GM10248 (cell line): ENCODE data around the gene SPATA31C1.
"Not testable (repeated sequence)": the region's sequence is repeated elsewhere in the genome, so short reads cannot be mapped to it uniquely, and the experiment has no call there.

Experiments
- CTCF ChIA-PET: fragments of 300-600 bp; sonication (Branson Sonifier 250); formaldehyde crosslinking; extraction: SDS; loops from one replicate; lab custom pipeline; 2021; ENCODE audit warnings: antibody characterized with exemption; lab: Yijun Ruan, JAX
- POLR2A ChIA-PET: fragments of 350-650 bp; sonication (Branson Sonifier 250); formaldehyde crosslinking; extraction: SDS; loops from one replicate; lab custom pipeline; 2020; ENCODE audit warnings: antibody characterized with exemption; lab: Yijun Ruan, JAX
- DNase-seq: peaks from one replicate; pipeline ENCODE4 v3.0.0; 2012; ENCODE audit errors: extremely low spot score
- TF ChIP-seq, protein P1 (sequence below): IDR thresholded peaks from 2 replicates; pipeline ENCODE4 v1.5.1; 2012; ENCODE audit warnings: mild to moderate bottlenecking, low read depth; ENCODE audit errors: extremely low read depth, missing control alignments, control extremely low read depth

Gene SPATA31C1

DNA sequence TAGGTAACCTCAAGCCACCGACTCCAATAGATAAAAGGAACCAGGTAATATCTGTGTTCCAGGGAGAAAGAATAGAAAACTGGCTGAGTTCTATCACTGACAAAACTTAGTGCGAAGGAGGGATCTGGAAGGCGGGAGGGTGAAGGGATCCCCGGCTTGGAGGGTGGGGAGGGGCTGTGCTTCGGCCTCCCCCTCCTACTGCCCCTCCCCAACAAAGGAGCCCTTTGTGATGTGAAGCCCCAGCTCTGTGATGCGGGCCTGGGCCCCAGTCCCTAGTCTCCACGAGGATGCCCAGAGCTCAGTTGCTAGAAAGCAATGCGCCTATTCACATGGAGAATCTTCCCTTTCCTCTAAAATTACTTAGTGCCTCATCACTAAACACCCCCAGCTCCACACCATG is at the start of gene SPATA31C1:
Gene SPATA31C1, plus strand, starts transcription at position 301 of the 400 bp plus-strand sequence.
- DNase-seq, CTCF ChIA-PET, POLR2A ChIA-PET: not testable (repeated sequence)

GRCh38 chr9:87868175-87868574 is 49.6 kb upstream of the SPATA31C1 start:
- ChIA-PET CTCF (no interaction called here), POLR2A (no interaction called here)
- DNase-seq, result no peak
- TF ChIP-seq, protein P1, sequence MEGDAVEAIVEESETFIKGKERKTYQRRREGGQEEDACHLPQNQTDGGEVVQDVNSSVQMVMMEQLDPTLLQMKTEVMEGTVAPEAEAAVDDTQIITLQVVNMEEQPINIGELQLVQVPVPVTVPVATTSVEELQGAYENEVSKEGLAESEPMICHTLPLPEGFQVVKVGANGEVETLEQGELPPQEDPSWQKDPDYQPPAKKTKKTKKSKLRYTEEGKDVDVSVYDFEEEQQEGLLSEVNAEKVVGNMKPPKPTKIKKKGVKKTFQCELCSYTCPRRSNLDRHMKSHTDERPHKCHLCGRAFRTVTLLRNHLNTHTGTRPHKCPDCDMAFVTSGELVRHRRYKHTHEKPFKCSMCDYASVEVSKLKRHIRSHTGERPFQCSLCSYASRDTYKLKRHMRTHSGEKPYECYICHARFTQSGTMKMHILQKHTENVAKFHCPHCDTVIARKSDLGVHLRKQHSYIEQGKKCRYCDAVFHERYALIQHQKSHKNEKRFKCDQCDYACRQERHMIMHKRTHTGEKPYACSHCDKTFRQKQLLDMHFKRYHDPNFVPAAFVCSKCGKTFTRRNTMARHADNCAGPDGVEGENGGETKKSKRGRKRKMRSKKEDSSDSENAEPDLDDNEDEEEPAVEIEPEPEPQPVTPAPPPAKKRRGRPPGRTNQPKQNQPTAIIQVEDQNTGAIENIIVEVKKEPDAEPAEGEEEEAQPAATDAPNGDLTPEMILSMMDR, result no peak

DNA sequence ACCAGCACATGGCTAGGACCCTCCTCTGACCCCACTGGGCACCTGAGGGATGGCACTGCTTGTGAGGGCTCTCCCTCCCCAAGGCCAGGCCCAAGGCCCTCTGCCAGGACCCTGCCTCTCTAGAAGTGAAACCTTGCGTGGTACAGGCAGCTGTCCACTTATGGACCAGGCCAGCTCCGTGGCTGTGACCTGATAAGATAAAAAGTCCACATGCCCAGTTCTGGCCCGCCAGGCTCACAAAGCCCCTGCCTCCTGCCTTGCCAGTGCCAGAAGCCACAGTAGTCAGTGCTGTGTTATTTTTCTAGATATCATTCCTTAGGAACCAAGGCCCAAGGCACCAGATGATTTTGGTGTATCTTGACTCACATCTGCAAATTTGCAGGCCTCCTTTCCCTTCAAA is 49.1 kb upstream of the SPATA31C1 start:
- TF ChIP-seq, protein P1, result no peak
- DNase-seq, result no peak
- ChIA-PET CTCF (no interaction called here), POLR2A (no interaction called here)

DNA sequence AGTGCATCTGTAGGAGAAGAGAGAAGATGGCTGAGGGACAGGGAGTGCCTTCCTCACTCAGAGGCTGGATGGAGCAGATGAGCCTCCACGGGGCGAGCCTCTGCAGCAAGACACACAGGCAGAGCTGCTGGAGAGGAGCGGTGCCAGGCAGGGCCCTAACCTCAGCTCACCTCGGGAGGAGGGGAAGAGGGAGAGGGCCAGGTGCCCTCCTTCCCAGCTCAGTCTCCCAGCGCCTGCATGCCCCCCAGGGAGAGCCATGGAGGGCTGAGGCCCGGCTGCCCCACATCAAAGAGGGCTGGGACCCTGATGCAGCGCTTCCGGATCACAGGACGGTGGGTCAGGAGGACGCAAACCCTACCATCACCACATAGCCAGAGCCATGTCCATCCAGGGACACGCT is 48.7 kb upstream of the SPATA31C1 start:
- no peak for DNase-seq
- ChIA-PET CTCF (no interaction called here), POLR2A (no interaction called here)
- TF ChIP-seq, protein P1, result no peak

- ChIA-PET CTCF (interaction anchor here (1.1 kb wide), 2 partner anchors 11 to 197 kb away, joined by 3 read pairs; partner anchors contain the start of gene SPATA31E1), POLR2A (no interaction called here)
These were observed 46.2 kb upstream of the SPATA31C1 start for GRCh38 chr9:87871425-87872078.

GRCh38 chr9:87872079-87872624 is 45.6 kb upstream of the SPATA31C1 start:
- no peak for DNase-seq
- CTCF ChIA-PET, result interaction anchor here (1.1 kb wide), 1 partner anchor 10 kb away, joined by 3 read pairs; the partner anchor contains the start of gene SPATA31E1
- POLR2A ChIA-PET, result no interaction called here
- TF ChIP-seq, protein P1, result no peak

More at GRCh38 chr9:87871425-87872078, 46.2 kb upstream of the SPATA31C1 start:
- TF ChIP-seq, protein P1, result no peak
- no peak for DNase-seq

GRCh38 chr9:87873607-87874303 is 44.0 kb upstream of the SPATA31C1 start:
- POLR2A ChIA-PET, result no interaction called here
- DNase-seq, result no peak
- TF ChIP-seq, protein P1, result no peak
- CTCF ChIA-PET, result no interaction called here
